GM18508 (cell line): Measurements from ENCODE around the gene GPR179.

ENCODE experiments used
- ATAC-seq: cut with Tn5 transposase; IDR thresholded peaks from one replicate; pipeline ENCODE4 v1.9.1; 2021; ENCODE audit warnings: moderate number of reproducible peaks; ENCODE audit not compliant: insufficient read depth, unreplicated experiment

GPR179 gene

GRCh38 chr17:38343608-38344419, at the start of gene GPR179:
Gene GPR179 (minus strand): TSS chr17:38343956. CDS start chr17:38343789, 167 bp downstream.
- no peak for ATAC-seq

- ATAC-seq, result no peak
These were observed 35.7 kb upstream of the GPR179 start for GRCh38 chr17:38379448-38379847.

GRCh38 chr17:38369124-38369886, 25.5 kb upstream of the GPR179 start:
- ATAC-seq, result no peak

- no peak for ATAC-seq
These were observed 21.0 kb upstream of the GPR179 start for GRCh38 chr17:38364741-38365140.

GRCh38 chr17:38363016-38363415, 19.3 kb upstream of the GPR179 start:
- no peak for ATAC-seq

GRCh38 chr17:38361694-38362465, 18.1 kb upstream of the GPR179 start:
- no peak for ATAC-seq

- ATAC-seq, result no peak
These were observed 15.1 kb upstream of the GPR179 start for GRCh38 chr17:38358586-38359513.

- ATAC-seq, result no peak
These were observed 13.8 kb upstream of the GPR179 start for GRCh38 chr17:38357486-38358123.

- ATAC-seq, result no peak
These were observed 11.5 kb upstream of the GPR179 start for GRCh38 chr17:38355251-38355650.

GRCh38 chr17:38354466-38354865, 10.7 kb upstream of the GPR179 start:
- ATAC-seq, result no peak

- ATAC-seq, result no peak
These were observed 9.9 kb upstream of the GPR179 start for GRCh38 chr17:38353668-38354067.

- no peak for ATAC-seq
These were observed 9.4 kb upstream of the GPR179 start for GRCh38 chr17:38353086-38353604.

- ATAC-seq, result no peak
These were observed 8.7 kb upstream of the GPR179 start for GRCh38 chr17:38352245-38353085.

GRCh38 chr17:38351412-38352222, 7.9 kb upstream of the GPR179 start, which contains the start of gene SOCS7:
Gene SOCS7 (plus strand): TSS chr17:38351844. CDS start chr17:38352053, 209 bp downstream.
- ATAC-seq, result no peak

GRCh38 chr17:38350035-38350434, 6.3 kb upstream of the GPR179 start:
- ATAC-seq, result no peak

- no peak for ATAC-seq
These were observed 5.5 kb upstream of the GPR179 start for GRCh38 chr17:38349097-38349730.

- ATAC-seq, result no peak
These were observed 2.0 kb upstream of the GPR179 start for GRCh38 chr17:38345743-38346142.
